ENCODE results near the gene IKZF2.

DNA sequence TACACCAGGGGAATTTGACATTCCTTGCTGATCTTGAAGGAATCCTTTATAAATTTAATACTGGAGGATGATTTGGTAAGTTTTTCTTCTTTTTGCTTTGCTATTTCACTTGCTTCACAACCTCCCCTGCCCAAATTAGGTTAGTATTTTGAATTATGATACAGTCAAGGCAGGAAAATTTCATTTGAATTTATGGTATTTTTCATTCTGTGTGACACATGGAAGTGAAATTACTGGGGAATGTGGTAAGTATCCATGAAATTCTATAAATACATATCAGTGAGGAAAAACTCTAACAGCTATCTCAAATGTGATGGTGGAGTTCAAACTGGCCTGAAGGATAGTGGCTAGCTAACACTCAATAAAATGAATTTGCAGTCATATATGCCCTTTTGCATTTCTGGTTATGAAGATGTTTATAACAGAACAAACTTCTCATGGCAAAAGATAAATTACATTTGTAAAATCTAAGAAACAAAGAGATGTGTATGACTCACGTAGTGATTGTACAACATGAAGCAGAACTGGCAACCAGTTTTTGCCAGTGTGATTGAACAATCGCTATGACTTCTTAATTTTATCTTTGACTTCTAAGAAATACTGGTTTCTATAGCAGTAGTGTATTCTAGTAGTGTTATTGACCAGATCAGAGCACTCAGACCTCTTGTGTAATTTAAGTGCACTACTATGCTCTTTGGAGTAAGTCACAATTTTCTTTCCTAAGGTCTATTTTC is 152.6 kb downstream of the IKZF2 start:
- TF ChIP-seq POLR2AphosphoS5 (IDR thresholded peaks at IDR 0.05; ENCODE audit: low read depth) (no peak), EZH2 (IDR thresholded peaks at IDR 0.05; ENCODE audit: low read depth, unreplicated experiment) (no peak), ZNF114 (CRISPR knock-in tag; IDR thresholded peaks at IDR 0.05) (no peak)
- TF ChIP-seq, protein P1, sequence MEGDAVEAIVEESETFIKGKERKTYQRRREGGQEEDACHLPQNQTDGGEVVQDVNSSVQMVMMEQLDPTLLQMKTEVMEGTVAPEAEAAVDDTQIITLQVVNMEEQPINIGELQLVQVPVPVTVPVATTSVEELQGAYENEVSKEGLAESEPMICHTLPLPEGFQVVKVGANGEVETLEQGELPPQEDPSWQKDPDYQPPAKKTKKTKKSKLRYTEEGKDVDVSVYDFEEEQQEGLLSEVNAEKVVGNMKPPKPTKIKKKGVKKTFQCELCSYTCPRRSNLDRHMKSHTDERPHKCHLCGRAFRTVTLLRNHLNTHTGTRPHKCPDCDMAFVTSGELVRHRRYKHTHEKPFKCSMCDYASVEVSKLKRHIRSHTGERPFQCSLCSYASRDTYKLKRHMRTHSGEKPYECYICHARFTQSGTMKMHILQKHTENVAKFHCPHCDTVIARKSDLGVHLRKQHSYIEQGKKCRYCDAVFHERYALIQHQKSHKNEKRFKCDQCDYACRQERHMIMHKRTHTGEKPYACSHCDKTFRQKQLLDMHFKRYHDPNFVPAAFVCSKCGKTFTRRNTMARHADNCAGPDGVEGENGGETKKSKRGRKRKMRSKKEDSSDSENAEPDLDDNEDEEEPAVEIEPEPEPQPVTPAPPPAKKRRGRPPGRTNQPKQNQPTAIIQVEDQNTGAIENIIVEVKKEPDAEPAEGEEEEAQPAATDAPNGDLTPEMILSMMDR (conservative IDR thresholded peaks at IDR 0.05; ENCODE audit: low read depth in 2 of 2): no peak
- TF ChIP-seq, protein P2, sequence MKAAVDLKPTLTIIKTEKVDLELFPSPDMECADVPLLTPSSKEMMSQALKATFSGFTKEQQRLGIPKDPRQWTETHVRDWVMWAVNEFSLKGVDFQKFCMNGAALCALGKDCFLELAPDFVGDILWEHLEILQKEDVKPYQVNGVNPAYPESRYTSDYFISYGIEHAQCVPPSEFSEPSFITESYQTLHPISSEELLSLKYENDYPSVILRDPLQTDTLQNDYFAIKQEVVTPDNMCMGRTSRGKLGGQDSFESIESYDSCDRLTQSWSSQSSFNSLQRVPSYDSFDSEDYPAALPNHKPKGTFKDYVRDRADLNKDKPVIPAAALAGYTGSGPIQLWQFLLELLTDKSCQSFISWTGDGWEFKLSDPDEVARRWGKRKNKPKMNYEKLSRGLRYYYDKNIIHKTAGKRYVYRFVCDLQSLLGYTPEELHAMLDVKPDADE (IDR thresholded peaks at IDR 0.05): no peak
- TF ChIP-seq, protein P3, sequence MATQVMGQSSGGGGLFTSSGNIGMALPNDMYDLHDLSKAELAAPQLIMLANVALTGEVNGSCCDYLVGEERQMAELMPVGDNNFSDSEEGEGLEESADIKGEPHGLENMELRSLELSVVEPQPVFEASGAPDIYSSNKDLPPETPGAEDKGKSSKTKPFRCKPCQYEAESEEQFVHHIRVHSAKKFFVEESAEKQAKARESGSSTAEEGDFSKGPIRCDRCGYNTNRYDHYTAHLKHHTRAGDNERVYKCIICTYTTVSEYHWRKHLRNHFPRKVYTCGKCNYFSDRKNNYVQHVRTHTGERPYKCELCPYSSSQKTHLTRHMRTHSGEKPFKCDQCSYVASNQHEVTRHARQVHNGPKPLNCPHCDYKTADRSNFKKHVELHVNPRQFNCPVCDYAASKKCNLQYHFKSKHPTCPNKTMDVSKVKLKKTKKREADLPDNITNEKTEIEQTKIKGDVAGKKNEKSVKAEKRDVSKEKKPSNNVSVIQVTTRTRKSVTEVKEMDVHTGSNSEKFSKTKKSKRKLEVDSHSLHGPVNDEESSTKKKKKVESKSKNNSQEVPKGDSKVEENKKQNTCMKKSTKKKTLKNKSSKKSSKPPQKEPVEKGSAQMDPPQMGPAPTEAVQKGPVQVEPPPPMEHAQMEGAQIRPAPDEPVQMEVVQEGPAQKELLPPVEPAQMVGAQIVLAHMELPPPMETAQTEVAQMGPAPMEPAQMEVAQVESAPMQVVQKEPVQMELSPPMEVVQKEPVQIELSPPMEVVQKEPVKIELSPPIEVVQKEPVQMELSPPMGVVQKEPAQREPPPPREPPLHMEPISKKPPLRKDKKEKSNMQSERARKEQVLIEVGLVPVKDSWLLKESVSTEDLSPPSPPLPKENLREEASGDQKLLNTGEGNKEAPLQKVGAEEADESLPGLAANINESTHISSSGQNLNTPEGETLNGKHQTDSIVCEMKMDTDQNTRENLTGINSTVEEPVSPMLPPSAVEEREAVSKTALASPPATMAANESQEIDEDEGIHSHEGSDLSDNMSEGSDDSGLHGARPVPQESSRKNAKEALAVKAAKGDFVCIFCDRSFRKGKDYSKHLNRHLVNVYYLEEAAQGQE (IDR thresholded peaks at IDR 0.05; ENCODE audit: unreplicated experiment): no peak
